ENCODE results near the gene GH1.
"Not testable (repeated sequence)": the region's sequence is repeated elsewhere in the genome, so short reads cannot be mapped to it uniquely, and the experiment has no call there.

GH1 gene

GRCh38 chr17:63927464-63928171 is 9.0 kb upstream of the GH1 start:
- Histone ChIP-seq H3K27me3 (ENCODE audit: control insufficient read depth in 1 of 2, insufficient read depth in 2 of 2, low read length in 2 of 2) (no peaks in the 10 kb centered on the region), H3K4me3 (ENCODE audit: low read depth in 1 of 2, low read length in 2 of 2) (no peak overlapping the region), H3K9ac (ENCODE audit: low read depth in 1 of 2, low read length in 2 of 2) (no peak overlapping the region), H3K27ac (ENCODE audit: low read depth, low read length) (no peak overlapping the region), H3K36me3 (ENCODE audit: control insufficient read depth in 1 of 2, insufficient read depth in 2 of 2, low read length in 2 of 2) (no peaks in the 10 kb centered on the region), H3K9me3 (ENCODE audit: control insufficient read depth in 1 of 2, low read length in 2 of 2) (no peaks in the 10 kb centered on the region), H3K4me1 (ENCODE audit: control insufficient read depth in 1 of 2, insufficient read depth in 2 of 2, low read length in 2 of 2) (peaks cover 7 to 9% of the 10 kb centered on the region in 2 donors)

GRCh38 chr17:63926164-63926563 is 7.5 kb upstream of the GH1 start:
- no peak overlapping the region for H3K27ac ChIP-seq (ENCODE audit: low read depth, low read length)
- H3K4me3 ChIP-seq (ENCODE audit: low read depth in 1 of 2, low read length in 2 of 2) = no peak overlapping the region

GRCh38 chr17:63925615-63926014 is 7.0 kb upstream of the GH1 start:
- no peaks in the 10 kb centered on the region for H3K9me3 ChIP-seq (ENCODE audit: control insufficient read depth in 1 of 2, low read length in 2 of 2)
- no peak overlapping the region for H3K4me3 ChIP-seq (ENCODE audit: low read depth in 1 of 2, low read length in 2 of 2)
- no peak overlapping the region for H3K27ac ChIP-seq (ENCODE audit: low read depth, low read length)
- no peak overlapping the region for H3K9ac ChIP-seq (ENCODE audit: low read depth in 1 of 2, low read length in 2 of 2)
- H3K4me1 ChIP-seq (ENCODE audit: control insufficient read depth in 1 of 2, insufficient read depth in 2 of 2, low read length in 2 of 2) = peaks cover 0 to 1% of the 10 kb centered on the region in 2 donors
- no peaks in the 10 kb centered on the region for H3K27me3 ChIP-seq (ENCODE audit: control insufficient read depth in 1 of 2, insufficient read depth in 2 of 2, low read length in 2 of 2)
- no peaks in the 10 kb centered on the region for H3K36me3 ChIP-seq (ENCODE audit: control insufficient read depth in 1 of 2, insufficient read depth in 2 of 2, low read length in 2 of 2)

More at GRCh38 chr17:63926164-63926563, 7.5 kb upstream of the GH1 start:
- no peak overlapping the region for H3K9ac ChIP-seq (ENCODE audit: low read depth in 1 of 2, low read length in 2 of 2)
- H3K9me3 ChIP-seq (ENCODE audit: control insufficient read depth in 1 of 2, low read length in 2 of 2) = no peaks in the 10 kb centered on the region
- H3K36me3 ChIP-seq (ENCODE audit: control insufficient read depth in 1 of 2, insufficient read depth in 2 of 2, low read length in 2 of 2) = no peaks in the 10 kb centered on the region
- H3K27me3 ChIP-seq (ENCODE audit: control insufficient read depth in 1 of 2, insufficient read depth in 2 of 2, low read length in 2 of 2) = no peaks in the 10 kb centered on the region
- H3K4me1 ChIP-seq (ENCODE audit: control insufficient read depth in 1 of 2, insufficient read depth in 2 of 2, low read length in 2 of 2) = peaks cover under 1 to 6% of the 10 kb centered on the region in 2 donors

GRCh38 chr17:63922402-63922801 is 3.8 kb upstream of the GH1 start:
- not testable (repeated sequence) for H3K27me3 ChIP-seq (ENCODE audit: control insufficient read depth in 1 of 2, insufficient read depth in 2 of 2, low read length in 2 of 2); H3K27ac ChIP-seq (ENCODE audit: low read depth, low read length); H3K9me3 ChIP-seq (ENCODE audit: control insufficient read depth in 1 of 2, low read length in 2 of 2); H3K4me1 ChIP-seq (ENCODE audit: control insufficient read depth in 1 of 2, insufficient read depth in 2 of 2, low read length in 2 of 2); H3K9ac ChIP-seq (ENCODE audit: low read depth in 1 of 2, low read length in 2 of 2); H3K4me3 ChIP-seq (ENCODE audit: low read depth in 1 of 2, low read length in 2 of 2); H3K36me3 ChIP-seq (ENCODE audit: control insufficient read depth in 1 of 2, insufficient read depth in 2 of 2, low read length in 2 of 2)

GRCh38 chr17:63920779-63921178 is 2.1 kb upstream of the GH1 start:
- H3K4me3 ChIP-seq (ENCODE audit: low read depth in 1 of 2, low read length in 2 of 2); H3K4me1 ChIP-seq (ENCODE audit: control insufficient read depth in 1 of 2, insufficient read depth in 2 of 2, low read length in 2 of 2): not testable (repeated sequence)

GRCh38 chr17:63920050-63920449 is 1.4 kb upstream of the GH1 start:
- H3K4me1 ChIP-seq (ENCODE audit: control insufficient read depth in 1 of 2, insufficient read depth in 2 of 2, low read length in 2 of 2); H3K36me3 ChIP-seq (ENCODE audit: control insufficient read depth in 1 of 2, insufficient read depth in 2 of 2, low read length in 2 of 2); H3K27me3 ChIP-seq (ENCODE audit: control insufficient read depth in 1 of 2, insufficient read depth in 2 of 2, low read length in 2 of 2); H3K9me3 ChIP-seq (ENCODE audit: control insufficient read depth in 1 of 2, low read length in 2 of 2); H3K9ac ChIP-seq (ENCODE audit: low read depth in 1 of 2, low read length in 2 of 2); H3K4me3 ChIP-seq (ENCODE audit: low read depth in 1 of 2, low read length in 2 of 2); H3K27ac ChIP-seq (ENCODE audit: low read depth, low read length): not testable (repeated sequence)

More at GRCh38 chr17:63920779-63921178, 2.1 kb upstream of the GH1 start:
- H3K9me3 ChIP-seq (ENCODE audit: control insufficient read depth in 1 of 2, low read length in 2 of 2); H3K27ac ChIP-seq (ENCODE audit: low read depth, low read length); H3K36me3 ChIP-seq (ENCODE audit: control insufficient read depth in 1 of 2, insufficient read depth in 2 of 2, low read length in 2 of 2); H3K27me3 ChIP-seq (ENCODE audit: control insufficient read depth in 1 of 2, insufficient read depth in 2 of 2, low read length in 2 of 2); H3K9ac ChIP-seq (ENCODE audit: low read depth in 1 of 2, low read length in 2 of 2): not testable (repeated sequence)

- Histone ChIP-seq H3K27ac (ENCODE audit: low read depth, low read length) (no peak overlapping the region), H3K4me3 (ENCODE audit: low read depth in 1 of 2, low read length in 2 of 2) (no peak overlapping the region), H3K9me3 (ENCODE audit: control insufficient read depth in 1 of 2, low read length in 2 of 2) (no peaks in the 10 kb centered on the region), H3K36me3 (ENCODE audit: control insufficient read depth in 1 of 2, insufficient read depth in 2 of 2, low read length in 2 of 2) (no peaks in the 10 kb centered on the region), H3K4me1 (ENCODE audit: control insufficient read depth in 1 of 2, insufficient read depth in 2 of 2, low read length in 2 of 2) (no peaks in the 10 kb centered on the region), H3K9ac (ENCODE audit: low read depth in 1 of 2, low read length in 2 of 2) (no peak overlapping the region), H3K27me3 (ENCODE audit: control insufficient read depth in 1 of 2, insufficient read depth in 2 of 2, low read length in 2 of 2) (peaks cover 0 to 5% of the 10 kb centered on the region in 2 donors)
Measured at GRCh38 chr17:63919311-63919723, 678 bp upstream of the GH1 start.

GRCh38 chr17:63918305-63918704 is 334 bp downstream of the GH1 start:
- no peaks in the 10 kb centered on the region for H3K9me3 ChIP-seq (ENCODE audit: control insufficient read depth in 1 of 2, low read length in 2 of 2)
- H3K36me3 ChIP-seq (ENCODE audit: control insufficient read depth in 1 of 2, insufficient read depth in 2 of 2, low read length in 2 of 2) = no peaks in the 10 kb centered on the region
- H3K4me3 ChIP-seq (ENCODE audit: low read depth in 1 of 2, low read length in 2 of 2) = no peak overlapping the region
- no peak overlapping the region for H3K9ac ChIP-seq (ENCODE audit: low read depth in 1 of 2, low read length in 2 of 2)
- H3K27me3 ChIP-seq (ENCODE audit: control insufficient read depth in 1 of 2, insufficient read depth in 2 of 2, low read length in 2 of 2) = peaks cover 0 to 5% of the 10 kb centered on the region in 2 donors
- no peak overlapping the region for H3K27ac ChIP-seq (ENCODE audit: low read depth, low read length)
- H3K4me1 ChIP-seq (ENCODE audit: control insufficient read depth in 1 of 2, insufficient read depth in 2 of 2, low read length in 2 of 2) = no peaks in the 10 kb centered on the region

GRCh38 chr17:63917646-63918045 is 993 bp downstream of the GH1 start:
- peaks cover 0 to 5% of the 10 kb centered on the region in 2 donors for H3K27me3 ChIP-seq (ENCODE audit: control insufficient read depth in 1 of 2, insufficient read depth in 2 of 2, low read length in 2 of 2)
- H3K4me1 ChIP-seq (ENCODE audit: control insufficient read depth in 1 of 2, insufficient read depth in 2 of 2, low read length in 2 of 2) = no peaks in the 10 kb centered on the region
- no peak overlapping the region for H3K4me3 ChIP-seq (ENCODE audit: low read depth in 1 of 2, low read length in 2 of 2)
- no peak overlapping the region for H3K27ac ChIP-seq (ENCODE audit: low read depth, low read length)
- H3K9ac ChIP-seq (ENCODE audit: low read depth in 1 of 2, low read length in 2 of 2) = no peak overlapping the region
- no peaks in the 10 kb centered on the region for H3K36me3 ChIP-seq (ENCODE audit: control insufficient read depth in 1 of 2, insufficient read depth in 2 of 2, low read length in 2 of 2)
- no peaks in the 10 kb centered on the region for H3K9me3 ChIP-seq (ENCODE audit: control insufficient read depth in 1 of 2, low read length in 2 of 2)

GRCh38 chr17:63917206-63917605 is 1.4 kb downstream of the GH1 start:
- H3K9ac ChIP-seq (ENCODE audit: low read depth in 1 of 2, low read length in 2 of 2) = not testable (repeated sequence)

More at GRCh38 chr17:63917206-63917605, 1.4 kb downstream of the GH1 start:
- H3K4me3 ChIP-seq (ENCODE audit: low read depth in 1 of 2, low read length in 2 of 2); H3K9me3 ChIP-seq (ENCODE audit: control insufficient read depth in 1 of 2, low read length in 2 of 2); H3K4me1 ChIP-seq (ENCODE audit: control insufficient read depth in 1 of 2, insufficient read depth in 2 of 2, low read length in 2 of 2); H3K36me3 ChIP-seq (ENCODE audit: control insufficient read depth in 1 of 2, insufficient read depth in 2 of 2, low read length in 2 of 2); H3K27ac ChIP-seq (ENCODE audit: low read depth, low read length); H3K27me3 ChIP-seq (ENCODE audit: control insufficient read depth in 1 of 2, insufficient read depth in 2 of 2, low read length in 2 of 2): not testable (repeated sequence)

Measured in duodenal mucosa (tissue), 2 donors.